Sigmoid colon (tissue), 4 donors: ENCODE results near the gene NUP43.

Experiments used
- EP300 ChIP-seq, 4 donors: sonication (generic); formaldehyde crosslinking; IDR thresholded peaks; one replicate each; pipeline ENCODE4 v1.6.1; 2017; ENCODE audit warnings: antibody characterized with exemption in 4 of 4
- POLR2A ChIP-seq, 2 donors: fragments of 450-650 bp; IDR thresholded peaks; one replicate each; pipeline ENCODE4 v1.6.1; 2016; ENCODE audit warnings: antibody characterized with exemption in 2 of 2, mild to moderate bottlenecking in 2 of 2, moderate library complexity in 2 of 2
- TF ChIP-seq, protein P1 (sequence below), 4 experiments: fragments of 450-650 bp in 3 of 4; fragments of 200-600 bp in 1 of 4; IDR thresholded peaks; one replicate each; pipeline ENCODE4 v1.5.1; 2016 to 2019; ENCODE audit warnings: antibody characterized with exemption in 4 of 4, mild to moderate bottlenecking in 3 of 4, moderate library complexity in 2 of 4

DNA sequence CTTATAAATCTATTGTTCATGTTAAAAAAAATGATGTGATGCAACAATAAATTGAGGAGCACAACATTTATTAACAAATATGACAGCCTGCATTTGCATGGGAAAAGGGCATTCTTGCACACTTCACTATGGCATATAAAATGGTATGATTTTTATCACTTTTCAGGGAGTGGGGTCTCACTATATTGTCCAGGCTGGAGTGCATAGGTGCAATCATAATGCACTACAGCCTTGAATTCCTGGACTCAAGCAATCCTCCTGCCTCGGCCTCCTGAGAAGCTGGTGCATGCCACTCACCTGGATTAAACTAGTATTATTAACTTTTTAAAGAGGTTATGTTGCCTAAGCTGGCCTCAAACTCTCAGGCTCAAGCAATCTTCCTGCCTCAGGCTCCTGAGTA is 11.4 kb downstream of the NUP43 start:
- TF ChIP-seq, protein P1, sequence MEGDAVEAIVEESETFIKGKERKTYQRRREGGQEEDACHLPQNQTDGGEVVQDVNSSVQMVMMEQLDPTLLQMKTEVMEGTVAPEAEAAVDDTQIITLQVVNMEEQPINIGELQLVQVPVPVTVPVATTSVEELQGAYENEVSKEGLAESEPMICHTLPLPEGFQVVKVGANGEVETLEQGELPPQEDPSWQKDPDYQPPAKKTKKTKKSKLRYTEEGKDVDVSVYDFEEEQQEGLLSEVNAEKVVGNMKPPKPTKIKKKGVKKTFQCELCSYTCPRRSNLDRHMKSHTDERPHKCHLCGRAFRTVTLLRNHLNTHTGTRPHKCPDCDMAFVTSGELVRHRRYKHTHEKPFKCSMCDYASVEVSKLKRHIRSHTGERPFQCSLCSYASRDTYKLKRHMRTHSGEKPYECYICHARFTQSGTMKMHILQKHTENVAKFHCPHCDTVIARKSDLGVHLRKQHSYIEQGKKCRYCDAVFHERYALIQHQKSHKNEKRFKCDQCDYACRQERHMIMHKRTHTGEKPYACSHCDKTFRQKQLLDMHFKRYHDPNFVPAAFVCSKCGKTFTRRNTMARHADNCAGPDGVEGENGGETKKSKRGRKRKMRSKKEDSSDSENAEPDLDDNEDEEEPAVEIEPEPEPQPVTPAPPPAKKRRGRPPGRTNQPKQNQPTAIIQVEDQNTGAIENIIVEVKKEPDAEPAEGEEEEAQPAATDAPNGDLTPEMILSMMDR (IDR thresholded peaks at IDR 0.05), result no peak
- TF ChIP-seq EP300 (IDR thresholded peaks at IDR 0.05) (no peak), POLR2A (IDR thresholded peaks at IDR 0.05) (no peak)
